Activated gamma-delta T cell treated with anti-CD3 and anti-CD28 coated beads, Interleukin-2, amount 50 U/mL, for 16 hours (primary cell): ENCODE results near the gene PLPP4.

Source experiments
- DNase-seq: peaks from one replicate; pipeline ENCODE4 v3.0.0-alpha.2; 2020; ENCODE audit warnings: low read depth

The PLPP4 gene

DNA sequence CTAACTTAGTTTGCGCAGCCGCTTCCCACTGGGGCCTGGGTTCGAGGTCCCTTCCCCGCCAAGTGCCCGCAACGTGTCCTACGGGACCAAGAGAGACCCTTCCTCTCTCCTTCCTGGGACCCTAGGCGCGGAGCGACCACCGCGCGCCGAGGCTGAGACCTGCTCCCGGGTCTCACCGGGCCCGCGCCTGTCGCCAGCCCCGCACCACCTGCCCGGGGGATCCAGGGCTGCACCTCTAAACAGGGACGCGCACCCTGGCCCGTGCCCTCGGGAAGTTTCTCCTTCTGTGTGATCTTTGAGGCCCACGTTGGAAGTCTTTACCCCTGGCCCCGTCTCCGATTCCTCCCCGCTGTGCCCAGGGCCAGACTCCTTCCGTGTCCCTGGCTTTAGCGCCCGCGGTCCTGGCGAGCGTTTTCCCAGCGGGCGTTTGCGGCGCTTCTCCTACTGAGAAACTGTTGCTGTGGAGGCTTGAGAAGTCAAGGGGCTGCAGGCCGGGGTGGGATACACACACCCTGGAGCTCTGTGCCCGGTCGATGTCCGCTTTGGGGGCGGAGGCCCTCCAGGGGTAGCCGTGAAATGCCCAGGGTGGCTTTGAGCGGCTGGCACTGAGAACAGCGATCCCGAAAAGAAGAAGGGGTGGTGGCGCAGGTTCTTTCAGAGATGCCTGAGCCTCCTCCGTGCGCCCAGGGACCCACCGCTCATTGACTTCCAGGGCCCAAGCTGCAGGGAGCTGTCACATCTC, 575 bp downstream of the PLPP4 start:
- no peak for DNase-seq

DNA sequence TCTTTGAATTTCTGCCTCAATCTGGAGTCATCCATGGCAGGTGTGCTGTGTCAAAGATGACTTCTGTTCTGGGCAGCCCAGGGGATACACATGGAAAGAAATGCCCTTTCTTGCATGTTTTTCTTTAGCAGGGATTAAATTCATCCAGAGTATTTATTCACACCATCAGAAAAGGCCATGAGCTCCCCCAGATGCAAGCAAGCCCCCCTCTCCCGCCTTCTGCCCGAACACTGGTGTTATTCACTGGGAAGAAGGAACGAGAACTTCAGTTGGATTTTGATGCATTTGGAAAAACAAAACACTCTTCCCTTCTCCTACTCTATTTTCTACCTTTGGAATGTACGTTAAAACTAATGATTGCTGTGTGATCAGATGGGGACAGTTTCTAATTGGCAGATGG, 1.4 kb downstream of the PLPP4 start:
- DNase-seq: no peak

DNA sequence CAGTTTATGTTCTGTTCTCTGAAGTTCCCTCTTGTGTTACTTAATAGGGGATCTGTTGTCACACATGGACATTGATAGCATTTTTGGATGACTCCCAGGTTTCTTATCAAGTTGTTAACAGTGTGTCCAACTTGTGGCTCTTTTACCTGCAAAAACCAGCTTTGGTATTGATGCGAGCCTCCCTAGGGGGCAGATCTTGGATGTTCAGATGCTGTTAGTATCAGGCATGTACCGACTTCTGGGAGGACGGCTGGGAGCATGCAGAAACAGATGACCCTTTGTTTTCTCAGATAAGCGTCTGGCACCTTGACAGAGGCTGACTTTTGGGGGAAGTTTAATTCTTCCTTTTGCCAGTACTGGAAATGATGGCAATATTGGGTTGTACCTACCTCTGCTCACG, 2.2 kb downstream of the PLPP4 start:
- no peak for DNase-seq

DNA sequence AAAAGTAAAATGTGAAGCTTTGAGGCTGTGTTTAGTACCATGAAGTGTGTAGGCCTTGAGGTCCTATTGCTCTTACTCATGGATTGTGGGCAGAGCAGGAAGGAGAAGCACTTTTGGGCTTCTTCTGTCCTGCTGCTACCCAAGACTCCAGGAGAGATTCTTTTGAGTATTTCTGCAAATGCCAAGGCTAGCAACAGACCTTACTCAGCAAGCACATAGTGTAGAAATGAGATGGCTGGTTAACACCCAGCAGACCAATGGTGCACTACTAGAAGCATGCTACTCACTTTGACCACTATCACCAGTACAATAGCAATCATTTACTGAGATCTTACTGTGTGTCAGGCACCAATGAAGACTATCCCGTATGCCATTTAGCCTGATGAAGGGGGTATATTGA, 3.2 kb downstream of the PLPP4 start:
- no peak for DNase-seq

DNA sequence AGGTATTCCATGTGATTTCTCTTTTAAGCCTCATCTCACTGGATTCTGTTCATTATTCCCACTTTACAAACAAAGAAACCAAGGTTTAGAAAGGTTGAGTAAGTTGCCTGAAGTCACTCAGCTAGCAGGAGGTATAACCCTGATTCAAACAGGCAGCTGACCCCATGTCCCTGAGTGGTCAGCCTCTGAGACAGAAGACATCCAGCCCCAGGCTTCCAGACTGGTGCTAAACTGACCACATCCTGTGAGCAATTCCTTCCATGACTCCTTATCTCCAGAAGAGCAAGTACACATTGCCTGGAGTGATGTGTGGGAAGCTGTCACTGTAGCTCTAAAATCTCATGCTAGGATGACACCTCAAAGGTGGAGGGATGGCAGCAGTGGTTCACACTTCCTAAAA, 3.7 kb downstream of the PLPP4 start:
- no peak for DNase-seq

DNA sequence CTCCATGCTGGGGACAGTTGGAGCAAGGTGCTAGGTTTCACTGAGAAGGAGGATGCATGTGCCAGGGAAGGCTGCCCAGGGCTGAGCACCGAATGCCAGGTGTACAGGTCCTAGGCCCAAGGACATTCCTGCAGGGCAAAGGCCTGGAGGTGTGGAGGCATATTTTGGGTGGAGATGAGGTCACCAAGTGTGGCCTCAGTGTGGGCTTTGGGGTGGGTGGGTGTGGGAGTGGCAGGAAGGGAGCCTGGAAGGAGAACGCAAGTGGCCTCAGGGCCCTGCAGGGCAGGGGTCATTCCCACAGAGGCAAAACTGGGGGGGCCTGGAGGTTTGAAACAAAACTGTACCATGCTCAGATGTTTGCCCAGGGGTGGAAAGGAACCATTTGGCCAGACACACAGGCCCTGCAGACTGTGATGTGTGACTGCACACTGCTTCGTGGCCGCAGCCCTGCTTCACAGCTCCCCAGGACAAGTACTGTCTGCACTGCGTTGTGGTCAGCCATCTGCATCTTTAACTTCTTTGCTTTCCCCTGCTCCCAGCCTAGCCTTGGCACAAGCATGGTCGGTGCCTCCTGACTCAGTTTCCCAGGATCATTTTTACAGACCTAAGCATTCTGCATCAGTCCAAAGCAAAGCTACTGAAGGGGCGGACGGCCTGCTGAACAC, 5.1 kb downstream of the PLPP4 start:
- DNase-seq: no peak

DNA sequence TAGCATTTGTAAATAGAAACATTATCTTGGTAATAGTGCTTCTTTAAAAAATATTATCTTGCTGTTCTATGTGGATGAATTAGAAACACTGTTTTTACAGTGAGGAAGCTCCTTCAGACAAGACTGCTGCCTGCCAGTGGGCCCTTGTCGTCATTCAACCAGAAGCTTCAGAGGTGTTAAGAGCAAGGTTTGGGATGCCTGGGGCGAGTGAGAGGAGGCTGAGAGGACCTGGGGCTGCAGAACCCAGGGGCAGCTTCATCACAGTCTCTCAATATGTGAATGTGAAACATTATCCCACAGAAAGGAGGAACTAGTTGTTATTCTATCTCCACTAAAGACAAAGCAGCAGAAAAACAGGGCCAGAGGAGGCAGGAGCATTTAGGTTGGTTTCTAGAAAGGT, 8.1 kb downstream of the PLPP4 start:
- no peak for DNase-seq

DNA sequence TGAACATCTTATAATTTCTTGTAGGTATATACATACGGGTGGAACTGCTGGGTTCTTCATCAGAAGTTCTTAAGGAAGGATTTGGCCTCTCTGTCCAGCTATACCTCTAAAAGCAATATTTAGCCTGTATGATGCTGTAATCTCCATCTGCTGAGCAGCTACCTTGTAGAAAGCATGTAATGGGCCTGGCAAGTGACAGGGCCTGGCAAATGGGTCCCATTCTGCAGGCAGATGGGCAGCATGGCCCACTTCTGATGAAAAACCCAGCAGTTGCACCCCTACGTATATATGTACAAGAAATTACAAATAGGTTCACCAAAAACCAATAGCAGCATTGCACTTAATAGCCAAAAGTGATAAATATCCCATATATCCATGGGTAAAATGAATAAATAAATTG, 9.0 kb downstream of the PLPP4 start:
- DNase-seq: no peak

DNA sequence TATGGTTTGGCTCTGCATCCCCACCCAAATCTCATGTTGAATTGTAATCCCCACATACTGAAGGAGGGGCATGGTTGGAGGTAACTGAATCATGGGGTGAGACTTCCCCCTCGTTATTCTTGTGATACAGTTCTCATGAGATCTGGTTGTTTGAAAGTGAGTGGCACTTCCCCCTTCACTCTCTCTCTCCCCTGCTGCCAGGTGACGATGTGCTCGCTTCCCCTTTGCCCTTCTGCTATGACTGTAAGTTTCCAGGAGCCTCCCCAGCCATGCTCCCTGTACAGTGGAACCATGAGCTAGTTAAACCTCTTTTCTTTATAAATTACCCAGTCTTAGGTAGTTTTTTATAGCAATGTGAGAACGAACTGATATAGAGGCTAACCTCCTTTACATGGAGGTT, 16.6 kb downstream of the PLPP4 start:
- DNase-seq: no peak

DNA sequence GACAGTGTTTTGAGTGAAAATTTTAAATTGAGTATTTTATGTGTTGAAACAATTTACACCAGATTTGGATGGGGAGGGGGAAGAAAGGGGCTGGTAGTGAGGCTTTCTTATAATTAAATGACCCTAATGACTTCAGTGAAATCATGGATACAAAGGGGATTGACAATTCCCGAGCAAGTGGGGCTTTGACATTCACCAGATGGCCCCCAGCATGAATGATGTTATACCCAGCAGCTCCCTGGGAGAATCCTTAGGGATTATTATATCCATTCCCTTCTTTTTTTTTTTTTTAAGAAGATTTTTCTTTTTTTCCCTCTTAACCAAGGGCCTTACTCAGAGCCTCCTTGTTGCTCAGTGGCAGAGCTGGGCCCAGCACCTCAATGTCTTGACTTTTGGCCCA, 17.9 kb downstream of the PLPP4 start:
- DNase-seq: no peak

DNA sequence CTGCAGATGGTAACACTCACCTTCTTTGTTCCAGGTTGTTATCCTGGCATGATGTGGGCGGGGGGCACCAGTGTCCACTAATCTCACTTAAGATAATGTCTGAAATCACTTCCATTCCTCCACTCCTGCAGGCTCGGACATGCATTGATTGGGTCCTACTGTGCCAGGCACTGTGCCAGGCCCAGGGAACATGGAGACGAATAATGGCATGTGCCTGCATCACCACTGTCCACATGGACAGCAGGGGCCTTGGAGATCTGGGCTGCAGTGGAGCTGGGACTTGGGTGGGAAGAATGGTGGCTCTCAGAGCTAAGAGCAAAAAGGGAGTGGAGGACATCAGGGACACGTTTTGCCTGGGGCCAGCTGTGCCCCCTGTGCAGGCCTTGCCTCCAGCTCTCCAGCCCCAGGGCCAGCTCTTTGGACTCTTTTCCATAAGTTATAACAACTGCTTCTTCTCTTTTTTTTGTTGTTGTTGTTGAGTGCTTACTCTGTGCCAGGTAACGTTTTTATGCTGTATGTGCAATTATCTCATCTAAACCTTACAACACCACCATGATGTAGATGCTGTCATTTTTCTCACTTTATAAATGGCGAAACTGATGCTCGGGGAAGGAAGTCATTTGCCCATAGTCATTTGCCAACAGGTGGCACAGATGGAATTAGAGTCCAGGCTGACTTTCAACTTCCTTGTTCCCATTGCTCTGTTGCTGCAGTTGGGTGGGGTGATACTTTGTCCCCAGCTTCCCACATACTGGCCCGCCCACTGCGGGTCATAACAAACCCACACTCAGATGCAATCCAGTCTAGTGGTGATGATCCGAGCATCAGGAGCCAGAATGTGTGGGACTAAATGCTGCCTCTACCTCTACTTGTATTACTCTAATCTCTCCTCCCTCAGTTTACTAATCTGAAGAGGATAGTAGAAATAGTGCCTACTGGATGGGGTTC, 19.1 kb downstream of the PLPP4 start:
- DNase-seq: no peak

DNA sequence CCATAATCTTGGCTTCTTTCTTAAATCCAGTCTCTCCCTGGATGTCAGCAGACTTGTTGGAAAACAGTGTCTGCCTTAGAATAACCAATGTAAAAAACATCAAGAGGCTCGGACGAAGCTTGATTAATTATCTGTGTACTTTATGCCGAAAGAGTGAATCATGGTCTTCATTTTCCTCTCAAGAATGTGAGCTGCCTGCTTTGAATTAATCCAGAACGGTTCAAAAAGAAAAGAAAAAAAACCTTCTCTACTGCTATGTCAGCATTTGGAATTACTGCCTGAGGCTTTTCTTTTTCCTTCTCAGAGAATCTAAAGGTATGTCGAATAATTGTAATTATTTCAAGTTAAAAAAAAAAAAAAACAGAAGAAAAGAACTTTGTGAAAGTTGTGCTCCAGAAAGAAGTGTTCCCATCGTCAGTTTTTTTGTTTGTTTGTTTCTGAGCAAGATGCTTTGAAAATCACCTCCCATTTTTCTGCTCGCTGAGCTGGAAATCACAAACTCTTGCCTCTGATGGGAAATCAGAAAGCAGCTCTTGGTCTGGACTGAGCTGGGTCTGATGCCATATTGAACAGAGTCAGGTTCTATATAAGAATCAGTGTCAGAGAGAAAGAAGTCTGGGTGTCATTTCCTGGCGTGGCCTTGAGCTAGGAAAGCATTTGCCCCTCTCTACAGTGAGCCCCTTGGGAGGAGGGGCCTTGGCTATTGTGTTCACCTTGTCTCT, 20.2 kb downstream of the PLPP4 start:
- no peak for DNase-seq

DNA sequence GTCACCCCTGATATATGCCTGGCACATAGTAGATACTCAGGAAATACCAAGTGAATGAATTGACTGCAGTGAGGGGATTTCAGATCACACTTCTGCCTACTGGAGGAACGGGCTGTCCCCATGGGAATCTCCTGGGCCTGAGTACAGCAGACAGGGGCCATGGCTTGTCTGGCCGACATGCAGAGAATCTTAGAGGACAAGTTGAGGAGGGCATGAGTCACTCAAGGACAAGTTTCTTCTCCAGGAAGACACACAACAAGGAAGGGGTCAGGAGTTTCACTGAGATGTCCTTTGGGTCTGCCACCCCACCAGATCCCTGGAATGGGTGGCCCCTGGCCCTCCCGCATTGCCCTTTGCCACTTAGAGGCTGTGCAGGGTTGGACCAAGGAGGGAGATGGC, 20.7 kb downstream of the PLPP4 start:
- no peak for DNase-seq

DNA sequence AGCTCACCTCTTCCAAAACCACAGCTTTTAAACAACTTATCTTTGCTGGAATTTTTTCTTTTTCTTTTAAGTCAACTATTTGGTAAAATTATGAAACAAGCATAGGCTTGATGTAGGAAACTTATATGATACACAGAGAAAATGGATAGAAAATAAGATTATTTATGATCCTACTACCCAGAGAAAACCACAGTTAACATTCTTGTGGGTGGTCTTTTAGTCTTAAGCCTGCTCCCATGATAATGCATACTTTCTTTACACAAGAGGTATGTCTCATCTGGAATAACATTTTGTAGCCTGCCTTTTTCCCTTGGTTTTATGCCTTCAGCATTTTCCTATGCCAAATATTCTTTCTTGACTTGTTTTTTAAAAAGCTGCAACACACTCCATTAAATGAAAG, 21.4 kb downstream of the PLPP4 start:
- no peak for DNase-seq

DNA sequence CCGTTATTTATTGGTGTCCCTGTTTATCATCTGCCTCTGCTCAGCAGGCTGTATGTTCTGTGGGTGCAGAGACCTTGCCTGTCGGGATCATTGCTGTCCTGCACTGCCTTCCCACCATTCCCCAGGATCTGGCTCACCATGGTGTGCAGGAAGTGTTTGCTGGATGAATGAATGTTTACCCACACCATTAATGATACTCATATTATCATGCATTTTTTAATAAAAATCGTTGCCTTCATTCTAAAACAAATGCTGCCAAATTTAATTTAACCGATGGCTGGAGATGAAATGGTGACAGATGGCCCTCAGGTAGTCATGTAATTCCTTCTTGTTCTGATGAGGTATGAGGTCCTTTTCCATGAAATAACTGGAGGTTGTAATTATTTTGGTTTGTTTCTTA, 22.5 kb downstream of the PLPP4 start:
- DNase-seq: no peak

DNA sequence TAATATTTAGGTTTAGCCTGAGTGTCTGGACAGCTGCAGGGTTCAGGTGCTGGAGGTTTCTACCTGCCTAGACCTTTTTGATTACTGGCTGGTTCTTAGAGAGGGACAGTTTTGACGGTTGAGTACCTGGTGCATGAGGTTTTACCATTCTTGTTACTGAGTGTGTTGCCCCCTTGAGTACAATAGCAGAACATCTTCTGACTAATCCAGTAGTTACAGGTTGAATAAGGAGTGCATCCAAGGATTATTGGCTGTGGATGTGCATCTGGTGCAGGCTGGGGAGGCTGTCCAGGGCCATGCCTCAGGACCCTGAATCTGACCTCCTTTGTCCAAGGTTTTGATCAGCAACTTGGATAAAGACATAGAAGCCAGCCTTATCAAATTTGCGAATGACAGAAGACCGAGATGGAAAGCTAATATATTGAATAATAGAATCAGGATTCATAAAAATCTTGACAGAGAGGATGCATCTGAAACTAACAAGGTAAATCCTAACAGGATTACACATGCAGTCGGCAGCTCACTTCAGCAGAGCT, 23.1 kb downstream of the PLPP4 start:
- no peak for DNase-seq

DNA sequence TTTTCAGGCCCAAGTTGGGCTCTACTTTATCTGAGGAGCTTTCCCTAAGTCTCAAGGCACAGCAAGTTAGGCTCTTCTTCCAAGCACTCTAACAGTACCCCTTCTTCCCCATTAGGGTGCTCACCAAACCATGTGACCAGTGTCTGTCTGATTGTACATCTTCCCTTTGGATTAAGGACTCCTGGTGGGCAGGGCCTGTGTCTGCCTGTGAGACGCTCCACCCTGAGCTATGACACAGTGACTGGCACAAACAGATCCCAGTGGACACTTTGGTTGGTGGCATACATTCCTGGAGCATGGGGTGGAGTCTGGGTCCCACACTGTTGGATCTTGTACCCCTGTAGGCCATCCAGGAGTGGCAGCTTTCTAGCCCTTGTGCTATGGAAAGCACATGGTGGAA, 23.8 kb downstream of the PLPP4 start:
- DNase-seq: no peak

DNA sequence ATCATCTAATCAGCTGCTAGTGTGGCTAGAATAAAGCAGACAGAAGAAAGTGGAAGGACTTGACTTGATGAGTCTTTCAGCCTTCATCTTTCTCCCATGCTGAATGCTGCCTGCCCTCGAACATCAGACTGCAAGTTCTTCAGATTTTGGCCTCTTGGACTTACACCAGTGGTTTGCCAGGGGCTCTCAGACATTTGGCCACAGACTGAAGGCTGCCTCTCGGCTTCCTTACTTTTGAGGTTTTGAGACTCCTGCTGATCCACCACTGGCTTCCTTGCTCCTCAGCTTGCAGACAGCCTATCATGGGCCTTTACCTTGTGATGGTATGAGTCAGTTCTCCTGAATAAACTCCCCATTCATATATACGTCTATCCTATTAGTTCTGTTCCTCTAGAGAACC, 26.0 kb downstream of the PLPP4 start:
- no peak for DNase-seq

DNA sequence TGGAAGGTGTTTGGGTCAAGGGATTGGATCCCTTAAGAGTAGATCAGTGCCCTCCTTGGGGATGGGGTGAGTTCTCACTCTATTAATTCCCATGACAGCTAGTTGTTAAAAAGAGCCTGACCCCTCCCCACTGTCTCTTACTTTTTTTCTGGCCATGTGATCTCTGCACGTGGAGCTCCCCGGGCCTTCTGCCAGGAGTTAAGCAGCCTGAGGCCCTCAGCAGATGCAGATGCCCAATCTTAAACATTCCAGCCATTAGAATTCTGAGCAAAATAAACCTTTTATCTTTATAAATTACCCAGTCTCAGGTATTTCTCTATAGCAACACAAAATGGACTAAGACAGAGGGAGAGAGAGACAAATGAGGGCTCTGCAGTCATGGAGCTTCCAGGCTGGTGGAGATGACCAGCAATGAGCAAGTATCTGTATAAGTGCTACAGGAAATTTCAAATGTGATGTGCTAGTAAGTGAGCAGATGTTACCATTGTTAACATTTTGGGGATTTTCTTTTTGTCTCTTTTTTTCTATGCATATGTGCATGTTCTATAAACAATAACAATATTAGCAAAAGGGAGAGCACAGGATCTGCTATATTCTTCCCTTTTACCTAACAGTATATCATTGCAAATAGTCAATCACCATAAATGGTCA, 26.7 kb downstream of the PLPP4 start:
- no peak for DNase-seq

DNA sequence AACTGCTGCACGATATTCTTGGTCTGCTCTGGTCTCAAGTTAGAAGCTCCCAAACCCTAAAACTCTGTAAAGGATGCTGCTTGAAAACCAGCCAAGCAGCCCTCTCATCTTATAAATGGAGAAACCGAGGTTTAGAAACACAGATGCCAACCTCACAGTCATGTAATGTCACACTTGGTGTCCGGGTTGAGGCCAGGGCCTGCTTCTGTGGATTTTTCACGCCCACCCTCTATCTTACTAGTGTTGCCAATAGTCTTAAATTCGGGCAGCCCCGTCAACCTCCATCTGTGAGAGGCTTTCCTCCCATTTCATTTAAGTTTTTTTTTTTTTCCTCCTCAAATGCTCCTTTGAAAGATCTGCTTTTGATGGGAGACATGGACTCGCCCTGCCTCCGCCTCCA, 28.9 kb downstream of the PLPP4 start:
- no peak for DNase-seq

DNA sequence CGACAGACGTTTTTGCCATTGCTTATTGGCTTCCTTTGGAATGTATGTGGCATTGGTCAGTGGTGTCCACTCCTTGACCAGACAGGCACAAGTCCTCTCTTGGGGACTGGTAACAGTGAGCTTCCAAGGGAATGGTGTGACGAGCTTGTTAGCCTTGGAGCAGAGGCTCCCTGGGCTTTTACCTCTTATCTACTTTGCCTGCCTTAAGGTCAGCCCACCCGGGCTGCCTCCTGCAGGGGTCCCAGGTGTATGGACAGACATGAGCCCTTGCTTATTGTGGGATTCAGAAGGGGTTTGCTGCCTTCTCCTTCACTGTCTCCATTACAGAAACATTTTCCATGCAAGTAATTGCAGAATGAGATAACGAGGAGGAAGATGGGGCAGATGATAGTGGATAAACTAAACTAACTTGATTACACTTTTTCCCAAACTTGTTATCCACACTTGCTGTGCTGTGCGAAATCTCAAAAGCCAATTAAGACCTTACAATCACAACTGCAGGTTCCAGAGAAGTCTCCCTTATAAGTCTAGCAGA, 29.7 kb downstream of the PLPP4 start:
- no peak for DNase-seq
